ENCODE data around the gene P2RX3.
"Not testable (repeated sequence)": the region's sequence is repeated elsewhere in the genome, so short reads cannot be mapped to it uniquely, and the experiment has no call there.

Gene P2RX3

DNA sequence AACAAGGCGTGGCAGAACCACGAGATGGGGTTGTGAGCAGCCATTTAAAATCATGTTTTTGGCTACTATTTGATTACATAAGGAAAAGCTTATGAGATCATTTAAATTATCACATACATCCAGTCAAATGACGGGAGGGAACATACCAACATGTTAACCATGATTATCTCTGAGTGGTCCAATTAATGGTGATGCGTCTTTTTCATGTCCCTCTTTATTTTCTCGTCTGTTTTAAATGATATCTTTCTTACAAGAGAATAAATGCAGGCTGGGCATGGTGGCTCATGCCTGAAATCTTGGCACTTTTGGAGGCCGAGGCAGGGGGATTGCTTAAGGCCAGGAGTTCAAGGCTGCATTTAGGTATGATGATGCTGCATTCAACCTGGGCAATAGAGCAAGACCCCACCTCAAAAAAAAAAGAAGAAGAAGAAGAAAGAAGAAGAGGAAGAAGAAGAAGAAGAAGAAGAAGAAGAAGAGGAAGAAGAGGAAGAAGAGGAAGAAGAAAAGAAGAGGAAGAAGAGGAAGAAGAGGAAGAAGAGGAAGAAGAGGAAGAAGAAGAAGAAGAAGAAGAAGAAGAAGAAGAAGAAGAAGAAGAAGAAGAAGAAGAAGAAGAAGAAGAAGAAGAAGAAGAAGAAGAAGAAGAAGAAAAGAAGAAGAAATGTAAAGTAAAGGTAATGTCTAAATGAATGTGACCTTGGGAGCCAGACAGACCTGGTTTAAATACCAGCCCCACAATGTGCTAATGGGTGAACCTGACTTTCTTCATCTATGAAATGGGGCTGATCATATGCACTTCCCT is 65.0 kb downstream of the P2RX3 start:
- not testable (repeated sequence) for DNase-seq

DNA sequence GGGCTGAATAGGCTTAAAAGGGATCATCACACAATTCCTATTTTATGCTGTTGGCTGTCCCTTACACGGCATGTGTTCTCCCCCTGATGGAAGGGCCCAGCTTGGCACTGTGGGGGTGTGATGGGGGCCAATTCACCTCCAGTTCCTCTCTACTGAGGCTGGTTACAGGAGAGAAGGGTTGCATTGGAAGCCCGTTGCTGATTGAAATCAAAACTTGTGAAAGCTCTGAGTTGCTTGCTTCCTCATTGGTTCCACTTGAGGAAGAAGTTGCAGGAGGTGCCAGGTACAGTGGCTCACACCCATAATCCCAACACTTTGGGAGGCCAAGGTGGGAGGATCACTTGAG is 65.6 kb downstream of the P2RX3 start:
- no peak for DNase-seq

GRCh38 chr11:57405271-57405860 is 67.2 kb downstream of the P2RX3 start:
- no peak for DNase-seq

DNA sequence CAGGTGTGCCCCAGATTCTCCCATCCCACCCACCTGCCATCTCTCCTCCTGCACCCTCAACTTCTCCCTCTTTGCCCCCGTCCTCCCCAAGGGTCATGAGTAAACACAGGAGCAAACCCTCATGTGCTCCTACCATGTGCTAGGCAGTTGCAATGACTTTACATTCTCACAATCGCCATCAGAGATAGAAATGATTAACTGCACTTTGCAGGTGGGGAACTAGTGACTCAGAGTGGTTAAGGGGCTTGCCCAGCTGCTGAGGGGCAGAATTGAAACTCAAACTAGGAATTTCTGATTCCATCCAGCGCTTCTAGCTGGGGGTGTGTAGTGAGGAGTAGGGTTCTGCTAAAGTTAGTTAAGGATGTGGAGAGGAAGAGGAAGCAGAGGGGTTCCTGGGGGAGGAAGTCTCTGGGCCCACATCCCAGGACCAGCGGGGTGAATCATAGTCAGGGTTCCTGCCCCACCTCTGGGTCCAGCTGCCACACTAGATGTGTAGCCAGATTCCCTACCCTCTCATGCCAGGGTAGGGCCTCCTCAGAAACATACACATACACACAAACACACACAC is 68.3 kb downstream of the P2RX3 start:
- no peak for DNase-seq

DNA sequence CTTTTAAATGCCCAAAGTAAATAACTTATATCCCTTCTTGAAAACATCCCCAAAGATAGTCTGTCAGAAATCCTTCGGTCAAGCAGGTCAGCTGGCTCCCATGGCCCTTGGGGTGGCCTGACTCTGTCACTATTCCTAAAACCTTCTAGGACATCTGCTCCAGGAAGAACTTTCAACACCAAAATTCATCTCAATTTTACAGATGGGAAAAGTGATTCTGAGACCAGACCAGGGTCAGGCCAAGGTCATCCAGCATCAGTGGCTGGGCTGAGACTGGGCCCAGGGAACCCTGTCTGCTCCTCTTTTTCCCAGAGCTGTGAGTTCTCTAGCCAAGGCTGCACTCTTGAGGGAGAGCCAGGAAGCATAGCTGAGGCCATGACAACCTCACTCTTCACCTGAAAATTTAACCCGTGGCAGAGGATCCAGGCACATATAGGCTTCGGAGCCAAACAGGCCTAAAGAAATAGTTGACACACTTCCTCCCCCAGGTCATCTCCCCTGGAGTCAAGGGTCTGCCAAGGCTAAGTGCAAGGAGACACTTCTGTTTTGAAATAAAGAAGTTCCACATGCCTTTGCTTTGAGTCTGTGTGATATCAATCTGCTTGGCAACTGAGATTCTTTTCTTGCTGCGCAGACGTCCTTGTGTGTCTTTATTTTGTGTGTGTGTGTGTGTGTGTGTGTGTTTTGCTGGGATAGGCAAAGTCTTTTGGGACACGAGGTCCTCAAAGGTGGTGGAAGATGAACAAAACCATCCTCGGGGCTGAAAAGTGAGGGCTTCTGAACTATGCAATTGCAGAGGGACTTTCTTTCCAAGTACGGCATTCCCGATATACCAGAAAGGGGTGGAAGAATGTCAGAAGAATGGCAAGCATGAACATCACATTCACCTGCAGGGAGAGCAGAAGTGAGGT is 69.1 kb downstream of the P2RX3 start:
- no peak for DNase-seq

- DNase-seq = no peak
Observed at GRCh38 chr11:57407941-57408475, 69.9 kb downstream of the P2RX3 start.

- no peak for DNase-seq
Observed at GRCh38 chr11:57408771-57409170, 70.6 kb downstream of the P2RX3 start.

GRCh38 chr11:57409321-57410100 is 71.4 kb downstream of the P2RX3 start:
- DNase-seq = no peak

DNA sequence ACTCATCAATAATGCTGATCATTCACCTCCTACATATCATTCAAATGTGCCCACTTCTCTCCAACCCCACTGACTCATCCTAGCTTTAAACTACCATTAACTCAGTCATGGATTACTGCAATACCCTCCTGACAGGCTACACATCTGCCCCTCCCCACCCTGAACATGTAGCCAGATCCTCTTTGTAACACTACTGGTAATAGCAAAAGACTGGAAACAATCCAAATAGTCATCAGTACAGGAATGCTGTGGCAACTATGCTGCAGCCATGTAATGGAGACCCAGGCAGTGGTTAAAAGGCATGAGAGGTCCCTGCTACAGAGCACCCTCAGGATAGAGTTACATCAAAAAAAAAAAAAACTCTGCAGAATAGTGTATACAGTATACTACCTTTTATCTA is 72.1 kb downstream of the P2RX3 start:
- DNase-seq = no peak

DNA sequence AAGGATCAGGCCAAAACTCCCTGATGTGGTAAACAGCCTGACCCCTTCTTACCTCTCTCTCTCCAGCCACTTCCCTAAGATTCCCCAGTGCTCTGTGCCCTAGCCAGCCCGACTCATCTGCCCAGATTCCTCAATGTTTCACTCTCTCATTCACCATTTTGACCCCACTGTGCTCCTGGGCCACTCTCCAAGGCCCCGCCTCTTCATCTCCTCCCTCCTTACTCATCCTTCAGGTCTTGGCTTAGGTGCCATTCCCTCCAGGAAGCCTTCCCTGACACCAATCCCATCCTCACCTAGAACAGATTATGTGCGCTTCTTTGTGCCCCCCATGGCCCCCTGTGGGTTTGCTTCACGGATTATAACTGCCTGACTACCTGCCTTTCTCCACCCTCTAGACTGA is 75.5 kb downstream of the P2RX3 start:
- no peak for DNase-seq

- no peak for DNase-seq
Observed at GRCh38 chr11:57414612-57415212, 76.6 kb downstream of the P2RX3 start.

GRCh38 chr11:57416436-57416835 is 78.3 kb downstream of the P2RX3 start:
- no peak for DNase-seq

DNA sequence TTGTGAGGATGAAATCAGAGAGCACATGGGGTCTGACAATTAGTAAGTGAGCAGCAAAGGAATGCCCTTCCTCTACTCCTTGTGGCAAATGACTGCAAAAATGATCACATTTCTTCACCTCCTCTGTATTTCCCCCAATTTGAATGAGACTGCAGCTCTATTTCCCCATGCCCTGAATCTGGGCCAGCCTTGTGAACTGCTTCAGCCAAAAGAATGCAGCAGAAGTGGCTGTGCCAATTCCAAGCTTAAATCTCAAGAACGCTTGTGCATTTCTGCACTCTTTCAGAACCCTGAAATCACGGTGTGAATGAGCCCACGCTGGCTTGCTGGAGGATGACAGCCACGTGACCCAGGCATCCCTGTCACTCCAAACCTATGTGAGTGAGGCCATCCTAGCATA is 78.9 kb downstream of the P2RX3 start:
- DNase-seq = no peak

- DNase-seq = no peak
Observed at GRCh38 chr11:57418131-57418530, 80.0 kb downstream of the P2RX3 start.

- no peak for DNase-seq
Observed at GRCh38 chr11:57419146-57419545, 81.0 kb downstream of the P2RX3 start.

- DNase-seq = no peak
Observed at GRCh38 chr11:57421066-57421465, 82.9 kb downstream of the P2RX3 start.

GRCh38 chr11:57421805-57422204 is 83.7 kb downstream of the P2RX3 start:
- DNase-seq = no peak
